ENCODE measurements around the gene C17orf107.

Gene C17orf107

DNA sequence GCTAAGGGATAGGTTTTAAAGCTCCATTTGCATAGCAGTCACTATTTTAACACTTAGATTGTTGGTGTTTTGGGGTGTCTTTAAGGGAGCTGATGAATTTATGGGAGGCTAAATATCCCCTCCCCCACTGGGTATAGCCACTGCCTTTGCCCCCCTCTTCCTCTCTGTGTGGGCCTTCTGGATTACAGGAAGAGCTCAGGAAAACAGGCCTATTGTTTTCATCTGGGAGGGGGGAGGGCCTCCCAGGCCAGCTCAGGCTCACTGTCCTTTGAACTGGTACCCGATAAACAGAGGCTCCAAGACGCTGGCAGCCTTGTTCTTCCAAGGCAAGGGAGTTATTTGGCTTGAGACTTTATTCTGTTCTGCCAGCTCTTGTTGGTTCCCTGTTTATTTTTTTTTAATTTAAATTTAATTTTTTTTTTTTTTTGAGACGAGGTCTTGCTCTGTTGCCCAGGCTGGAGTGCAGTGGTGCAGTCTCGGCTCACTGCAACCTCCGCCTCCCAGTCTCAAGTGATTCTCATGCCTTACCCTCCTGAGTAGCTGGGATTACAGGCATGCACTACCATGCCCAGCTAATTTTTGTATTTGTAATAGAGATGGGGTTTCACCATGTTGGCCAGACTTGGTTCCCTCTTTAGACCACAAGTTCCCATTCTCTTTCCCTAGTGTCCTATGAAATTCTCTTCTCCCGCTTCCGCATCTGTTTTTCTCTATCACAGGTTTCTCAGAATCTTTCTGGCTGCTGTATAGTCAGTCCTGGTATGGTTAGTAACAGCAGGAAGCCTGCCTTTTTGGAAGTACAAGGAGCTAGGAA is 41.1 kb upstream of the C17orf107 start:
- Histone ChIP-seq H3K27ac (ENCODE audit: low read depth, low read length, poor library complexity, severe bottlenecking) (no peak overlapping the region), H3K9me2 (ENCODE audit: low read depth, low read length) (no peaks in the 10 kb centered on the region), H3K9ac (ENCODE audit: low read length) (no peak overlapping the region), H3K79me2 (ENCODE audit: insufficient read depth, low read length) (no peaks in the 10 kb centered on the region), H4K20me1 (ENCODE audit: insufficient read depth, low read length) (no peaks in the 10 kb centered on the region), H3K4me1 (ENCODE audit: insufficient read depth, low read length, severe bottlenecking) (no peaks in the 10 kb centered on the region), H3K9me3 (ENCODE audit: low read length) (no peaks in the 10 kb centered on the region), H3K36me3 (ENCODE audit: insufficient read depth, low read length) (0 out of 2 replicates have a peak, but pooled peaks cover 3% of the 10 kb centered on the region), H3F3A (ENCODE audit: insufficient read depth, low read length) (no peaks in the 10 kb centered on the region), H3K4me2 (ENCODE audit: low read length) (no peak overlapping the region), H2AFZ (ENCODE audit: low read length) (no peak overlapping the region), H3K27me3 (ENCODE audit: insufficient read depth, low read length) (no peaks in the 10 kb centered on the region), H3K4me3 (ENCODE audit: low read depth, low read length, poor library complexity, severe bottlenecking) (no peak overlapping the region)
- no peak for TF ChIP-seq EZH2 (IDR thresholded peaks at IDR 0.05; ENCODE audit: borderline replicate concordance, low read length)
- TF ChIP-seq, protein P1, sequence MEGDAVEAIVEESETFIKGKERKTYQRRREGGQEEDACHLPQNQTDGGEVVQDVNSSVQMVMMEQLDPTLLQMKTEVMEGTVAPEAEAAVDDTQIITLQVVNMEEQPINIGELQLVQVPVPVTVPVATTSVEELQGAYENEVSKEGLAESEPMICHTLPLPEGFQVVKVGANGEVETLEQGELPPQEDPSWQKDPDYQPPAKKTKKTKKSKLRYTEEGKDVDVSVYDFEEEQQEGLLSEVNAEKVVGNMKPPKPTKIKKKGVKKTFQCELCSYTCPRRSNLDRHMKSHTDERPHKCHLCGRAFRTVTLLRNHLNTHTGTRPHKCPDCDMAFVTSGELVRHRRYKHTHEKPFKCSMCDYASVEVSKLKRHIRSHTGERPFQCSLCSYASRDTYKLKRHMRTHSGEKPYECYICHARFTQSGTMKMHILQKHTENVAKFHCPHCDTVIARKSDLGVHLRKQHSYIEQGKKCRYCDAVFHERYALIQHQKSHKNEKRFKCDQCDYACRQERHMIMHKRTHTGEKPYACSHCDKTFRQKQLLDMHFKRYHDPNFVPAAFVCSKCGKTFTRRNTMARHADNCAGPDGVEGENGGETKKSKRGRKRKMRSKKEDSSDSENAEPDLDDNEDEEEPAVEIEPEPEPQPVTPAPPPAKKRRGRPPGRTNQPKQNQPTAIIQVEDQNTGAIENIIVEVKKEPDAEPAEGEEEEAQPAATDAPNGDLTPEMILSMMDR (IDR thresholded peaks at IDR 0.05; ENCODE audit: low read length), result no peak

DNA sequence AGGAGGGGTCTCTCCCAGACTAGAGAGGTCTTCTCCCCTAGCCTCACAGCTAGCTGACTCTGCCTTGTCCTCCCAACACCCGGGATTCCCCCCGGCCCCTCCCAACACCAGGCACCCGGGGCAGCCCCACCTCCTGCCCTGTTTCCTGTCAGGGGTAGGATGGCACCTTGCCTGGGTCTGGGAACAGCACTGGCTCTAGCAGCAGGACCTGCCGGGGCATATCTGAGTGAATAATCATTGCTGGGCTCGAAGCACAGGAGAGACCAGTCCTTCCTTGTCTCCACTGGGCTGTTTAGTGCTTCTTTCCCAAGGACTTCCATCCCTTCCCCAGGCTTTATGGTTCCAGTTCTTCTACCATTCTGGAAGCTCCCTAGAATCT is 40.5 kb upstream of the C17orf107 start:
- Histone ChIP-seq H4K20me1 (ENCODE audit: insufficient read depth, low read length) (no peaks in the 10 kb centered on the region), H3K9me3 (ENCODE audit: low read length) (no peaks in the 10 kb centered on the region), H3K36me3 (ENCODE audit: insufficient read depth, low read length) (0 out of 2 replicates have a peak, but pooled peaks cover 3% of the 10 kb centered on the region), H3F3A (ENCODE audit: insufficient read depth, low read length) (no peaks in the 10 kb centered on the region), H3K4me3 (ENCODE audit: low read depth, low read length, poor library complexity, severe bottlenecking) (no peak overlapping the region), H2AFZ (ENCODE audit: low read length) (no peak overlapping the region), H3K4me1 (ENCODE audit: insufficient read depth, low read length, severe bottlenecking) (no peaks in the 10 kb centered on the region), H3K9me2 (ENCODE audit: low read depth, low read length) (no peaks in the 10 kb centered on the region), H3K9ac (ENCODE audit: low read length) (no peak overlapping the region), H3K79me2 (ENCODE audit: insufficient read depth, low read length) (no peaks in the 10 kb centered on the region), H3K27me3 (ENCODE audit: insufficient read depth, low read length) (no peaks in the 10 kb centered on the region), H3K4me2 (ENCODE audit: low read length) (no peak overlapping the region), H3K27ac (ENCODE audit: low read depth, low read length, poor library complexity, severe bottlenecking) (no peak overlapping the region)
- no peak for TF ChIP-seq EZH2 (IDR thresholded peaks at IDR 0.05; ENCODE audit: borderline replicate concordance, low read length)
- TF ChIP-seq, protein P1 (IDR thresholded peaks at IDR 0.05; ENCODE audit: low read length), result no peak

DNA sequence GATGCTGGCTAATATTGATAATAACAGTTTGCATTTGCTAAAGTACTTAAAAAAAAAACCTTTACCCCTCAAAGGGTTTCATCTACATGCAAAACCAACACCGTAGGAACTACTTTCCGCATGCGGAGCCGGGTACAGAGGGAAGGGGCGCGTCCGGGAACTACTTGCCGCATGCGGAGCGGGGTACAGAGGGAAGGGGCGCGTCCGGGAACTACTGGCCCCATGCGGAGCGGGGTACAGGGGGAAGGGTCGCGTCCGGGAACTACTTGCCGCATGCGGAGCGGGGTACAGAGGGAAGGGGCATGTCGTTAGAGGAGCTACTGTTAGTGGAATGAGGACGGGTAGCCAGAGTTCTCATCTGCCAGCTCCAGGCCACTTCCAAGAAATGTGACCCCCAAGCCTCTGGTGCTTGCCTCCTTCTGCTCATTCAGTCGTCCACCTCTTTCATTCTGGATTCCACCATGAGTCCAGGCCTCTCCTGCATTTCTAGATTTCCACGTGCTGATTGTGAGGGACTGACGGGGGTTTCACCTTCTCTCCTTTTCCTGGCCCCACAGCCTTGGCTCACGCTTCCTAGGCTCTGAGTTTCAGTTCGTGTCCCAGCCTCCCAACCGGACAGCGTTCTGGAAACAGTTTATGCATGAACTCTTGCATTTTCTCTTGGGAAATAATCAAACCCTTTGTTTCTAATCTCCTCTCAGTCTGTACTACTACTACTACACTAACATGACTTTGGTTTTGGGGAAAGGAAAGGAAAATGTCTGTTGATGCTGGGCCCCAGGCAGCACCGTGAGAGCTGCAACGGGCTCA is 39.3 kb upstream of the C17orf107 start:
- no peaks in the 10 kb centered on the region for H3K9me3 ChIP-seq (ENCODE audit: low read length)
- no peaks in the 10 kb centered on the region for H3K4me1 ChIP-seq (ENCODE audit: insufficient read depth, low read length, severe bottlenecking)
- no peaks in the 10 kb centered on the region for H3K79me2 ChIP-seq (ENCODE audit: insufficient read depth, low read length)
- H3K9me2 ChIP-seq (ENCODE audit: low read depth, low read length), result no peaks in the 10 kb centered on the region
- no peaks in the 10 kb centered on the region for H3K27me3 ChIP-seq (ENCODE audit: insufficient read depth, low read length)
- H4K20me1 ChIP-seq (ENCODE audit: insufficient read depth, low read length), result no peaks in the 10 kb centered on the region
- H3K36me3 ChIP-seq (ENCODE audit: insufficient read depth, low read length), result 0 out of 2 replicates have a peak, but pooled peaks cover 3% of the 10 kb centered on the region
- no peak overlapping the region for H3K4me2 ChIP-seq (ENCODE audit: low read length)
- no peaks in the 10 kb centered on the region for H3F3A ChIP-seq (ENCODE audit: insufficient read depth, low read length)
- no peak overlapping the region for H3K4me3 ChIP-seq (ENCODE audit: low read depth, low read length, poor library complexity, severe bottlenecking)
- H3K27ac ChIP-seq (ENCODE audit: low read depth, low read length, poor library complexity, severe bottlenecking), result no peak overlapping the region
- no peak for TF ChIP-seq EZH2 (IDR thresholded peaks at IDR 0.05; ENCODE audit: borderline replicate concordance, low read length)
- TF ChIP-seq, protein P1 (IDR thresholded peaks at IDR 0.05; ENCODE audit: low read length), result no peak
- no peak overlapping the region for H2AFZ ChIP-seq (ENCODE audit: low read length)
- H3K9ac ChIP-seq (ENCODE audit: low read length), result no peak overlapping the region
